BE2C (cell line): ENCODE data around the gene GPR132.
"Not testable (repeated sequence)": the region's sequence is repeated elsewhere in the genome, so short reads cannot be mapped to it uniquely, and the experiment has no call there.

Source experiments
- DNase-seq: peaks from one replicate; pipeline ENCODE4 v3.0.0-alpha.2; 2020
- H3K27me3 ChIP-seq: fragments of 250-450 bp; sonication (Bioruptor Pico); 2 replicates; pipeline ENCODE4 v1.5.1; 2020; ENCODE audit warnings: mild to moderate bottlenecking
- H3K36me3 ChIP-seq: fragments of 250-450 bp; sonication (Bioruptor Pico); 2 replicates; pipeline ENCODE4 v1.5.1; 2020; ENCODE audit warnings: mild to moderate bottlenecking
- H3K4me1 ChIP-seq: fragments of 250-450 bp; sonication (Bioruptor Pico); 2 replicates; pipeline ENCODE4 v1.5.1; 2020
- H3K4me3 ChIP-seq: 2 replicates; pipeline ENCODE4 v1.5.1; 2011; ENCODE audit warnings: low read depth, low read length
- H3K9me3 ChIP-seq: fragments of 250-450 bp; sonication (Bioruptor Pico); 2 replicates; pipeline ENCODE4 v1.5.1; 2020
- CTCF ChIP-seq: IDR thresholded peaks from 2 replicates; pipeline ENCODE4 v1.5.1; 2012; ENCODE audit warnings: mild to moderate bottlenecking, low read depth, low read length

GPR132 gene

GRCh38 chr14:105045710-105046326 is 19.4 kb downstream of the GPR132 start:
- peak; percentile 98 for TF ChIP-seq CTCF
- DNase-seq = peak; percentile 93
- Histone ChIP-seq H3K4me1 (peaks cover 6% of the 10 kb centered on the region), H3K27me3 (no peaks in the 10 kb centered on the region), H3K36me3 (no peaks in the 10 kb centered on the region), H3K9me3 (no peaks in the 10 kb centered on the region), H3K4me3 (no peak overlapping the region)

- Histone ChIP-seq H3K4me1 (no peaks in the 10 kb centered on the region), H3K27me3 (no peaks in the 10 kb centered on the region), H3K9me3 (no peaks in the 10 kb centered on the region), H3K36me3 (no peaks in the 10 kb centered on the region), H3K4me3 (no peak overlapping the region)
- no peak for TF ChIP-seq CTCF
- no peak for DNase-seq
These were observed 21.6 kb downstream of the GPR132 start for GRCh38 chr14:105043641-105044040.

- no peaks in the 10 kb centered on the region for H3K9me3 ChIP-seq
- no peak for TF ChIP-seq CTCF
- H3K4me3 ChIP-seq = no peak overlapping the region
- H3K4me1 ChIP-seq = no peaks in the 10 kb centered on the region
- no peaks in the 10 kb centered on the region for H3K27me3 ChIP-seq
- no peaks in the 10 kb centered on the region for H3K36me3 ChIP-seq
- DNase-seq = no peak
These were observed 22.4 kb downstream of the GPR132 start for GRCh38 chr14:105042813-105043212.

- Histone ChIP-seq H3K4me3 (no peak overlapping the region), H3K36me3 (no peaks in the 10 kb centered on the region), H3K4me1 (no peaks in the 10 kb centered on the region), H3K27me3 (no peaks in the 10 kb centered on the region), H3K9me3 (no peaks in the 10 kb centered on the region)
- TF ChIP-seq CTCF = no peak
- no peak for DNase-seq
These were observed 23.1 kb downstream of the GPR132 start for GRCh38 chr14:105041841-105042765.

- no peak overlapping the region for H3K4me3 ChIP-seq
- H3K27me3 ChIP-seq = no peaks in the 10 kb centered on the region
- no peak for DNase-seq
- no peaks in the 10 kb centered on the region for H3K36me3 ChIP-seq
- no peaks in the 10 kb centered on the region for H3K4me1 ChIP-seq
- no peaks in the 10 kb centered on the region for H3K9me3 ChIP-seq
- no peak for TF ChIP-seq CTCF
These were observed 25.6 kb downstream of the GPR132 start for GRCh38 chr14:105039458-105040205.

GRCh38 chr14:105035616-105036015 is 29.6 kb downstream of the GPR132 start:
- not testable (repeated sequence) for H3K27me3 ChIP-seq, H3K4me1 ChIP-seq, DNase-seq, H3K4me3 ChIP-seq, H3K36me3 ChIP-seq, H3K9me3 ChIP-seq
